GM12865 (cell line): ENCODE data around the gene HEMGN.

Experiments used
- DNase-seq: peaks from one replicate; pipeline ENCODE4 v3.0.0; 2010; ENCODE audit warnings: low read depth
- H3K4me3 ChIP-seq: 2 replicates; pipeline ENCODE4 v1.5.1; 2011; ENCODE audit warnings: mild to moderate bottlenecking, low read depth, low read length, control low read depth
- CTCF ChIP-seq: IDR thresholded peaks from 2 replicates; pipeline ENCODE4 v1.5.1; 2011; ENCODE audit warnings: low read length, control low read depth, low read depth, inconsistent platforms; ENCODE audit not compliant: insufficient read depth; ENCODE audit errors: missing control alignments

The HEMGN gene

GRCh38 chr9:97889941-97890887 lies 47.8 kb downstream of the HEMGN start:
- TF ChIP-seq CTCF: peak; percentile 75
- H3K4me3 ChIP-seq: no peak overlapping the region
- DNase-seq: peak; percentile 49

- no peak overlapping the region for H3K4me3 ChIP-seq
- TF ChIP-seq CTCF: no peak
- DNase-seq: no peak
Measured at GRCh38 chr9:97880336-97880735, 57.6 kb downstream of the HEMGN start.
